Endothelial cell (in vitro differentiated cells): ENCODE measurements around the gene PATJ. TPM values are rescaled to one million over a fixed set of nuclear protein-coding genes. Genes with fewer than 3 reads are reported as not detected.
A peak's percentile ranks its signal among the peaks of the same experiment; 100 is the strongest.

Source experiments
- DNase-seq: peaks from one replicate; pipeline ENCODE4 v3.0.0; 2021; ENCODE audit warnings: low spot score
- H3K27ac Mint-ChIP-seq: one replicate; pipeline ENCODE4 v1.8.0; 2021; ENCODE audit warnings: mixed read lengths, inconsistent platforms; ENCODE audit not compliant: unreplicated experiment
- H3K27me3 Mint-ChIP-seq: one replicate; pipeline ENCODE4 v1.8.0; 2021; ENCODE audit warnings: mild to moderate bottlenecking, moderate library complexity, mixed read lengths, inconsistent platforms; ENCODE audit not compliant: unreplicated experiment
- H3K36me3 Mint-ChIP-seq: one replicate; pipeline ENCODE4 v1.8.0; 2021; ENCODE audit warnings: mild to moderate bottlenecking, low read depth, mixed read lengths, inconsistent platforms; ENCODE audit not compliant: unreplicated experiment
- H3K4me1 Mint-ChIP-seq: one replicate; pipeline ENCODE4 v1.8.0; 2021; ENCODE audit warnings: mild to moderate bottlenecking, mixed read lengths, inconsistent platforms; ENCODE audit not compliant: unreplicated experiment
- H3K4me3 Mint-ChIP-seq: one replicate; pipeline ENCODE4 v1.8.0; 2021; ENCODE audit warnings: mild to moderate bottlenecking, mixed read lengths, inconsistent platforms; ENCODE audit not compliant: unreplicated experiment
- H3K9me3 Mint-ChIP-seq: one replicate; pipeline ENCODE4 v1.8.0; 2021; ENCODE audit warnings: mixed read lengths, inconsistent platforms; ENCODE audit not compliant: unreplicated experiment
- CTCF ChIP-seq: fragments of 200-600 bp; sonication (generic); IDR thresholded peaks from one replicate; pipeline ENCODE4 v1.5.0; 2021; ENCODE audit warnings: antibody characterized with exemption; ENCODE audit not compliant: unreplicated experiment
- total RNA-seq: library from RNA; stranded (reverse); fragmentation: NEBNext Ultra II Directional; extraction: Animal tissue kit (Norgen Biotek cat#: 25700); gene quantifications from one replicate; pipeline ENCODE4 v1.2.1, GENCODE V29; 2021; ENCODE audit not compliant: unreplicated experiment

Gene PATJ
- total RNA-seq, 1 donor from 2014 or later, result 13.9 TPM

- Mint-ChIP-seq H3K4me3 (no peak overlapping the region), H3K4me1 (no peaks in the 10 kb centered on the region), H3K27me3 (peaks cover 3% of the 10 kb centered on the region), H3K27ac (no peak overlapping the region), H3K36me3 (no peaks in the 10 kb centered on the region), H3K9me3 (no peaks in the 10 kb centered on the region)
- DNase-seq, result no peak
- no peak for TF ChIP-seq CTCF
Measured at GRCh38 chr1:62076286-62076685, 334.0 kb downstream of the PATJ start.

- Mint-ChIP-seq H3K4me3 (no peak overlapping the region), H3K9me3 (no peaks in the 10 kb centered on the region), H3K27me3 (peaks cover 1% of the 10 kb centered on the region), H3K36me3 (no peaks in the 10 kb centered on the region), H3K27ac (no peak overlapping the region), H3K4me1 (no peaks in the 10 kb centered on the region)
- no peak for TF ChIP-seq CTCF
- no peak for DNase-seq
Measured at GRCh38 chr1:62077821-62078220, 335.5 kb downstream of the PATJ start.

GRCh38 chr1:62082456-62083363 lies 340.4 kb downstream of the PATJ start:
- H3K9me3 Mint-ChIP-seq, result no peaks in the 10 kb centered on the region
- no peak overlapping the region for H3K27ac Mint-ChIP-seq
- no peaks in the 10 kb centered on the region for H3K4me1 Mint-ChIP-seq
- H3K36me3 Mint-ChIP-seq, result no peaks in the 10 kb centered on the region
- no peak overlapping the region for H3K4me3 Mint-ChIP-seq
- peak; percentile 52 for DNase-seq
- no peaks in the 10 kb centered on the region for H3K27me3 Mint-ChIP-seq
- peak; percentile 79 for TF ChIP-seq CTCF

GRCh38 chr1:62084310-62084890 lies 342.1 kb downstream of the PATJ start:
- Mint-ChIP-seq H3K4me1 (no peaks in the 10 kb centered on the region), H3K4me3 (no peak overlapping the region), H3K27ac (no peak overlapping the region), H3K36me3 (no peaks in the 10 kb centered on the region), H3K27me3 (no peaks in the 10 kb centered on the region), H3K9me3 (no peaks in the 10 kb centered on the region)
- DNase-seq, result no peak
- TF ChIP-seq CTCF, result no peak

- DNase-seq, result no peak
- H3K4me3 Mint-ChIP-seq, result no peak overlapping the region
- no peaks in the 10 kb centered on the region for H3K27me3 Mint-ChIP-seq
- TF ChIP-seq CTCF, result no peak
- no peaks in the 10 kb centered on the region for H3K36me3 Mint-ChIP-seq
- H3K27ac Mint-ChIP-seq, result no peak overlapping the region
- H3K9me3 Mint-ChIP-seq, result no peaks in the 10 kb centered on the region
- no peaks in the 10 kb centered on the region for H3K4me1 Mint-ChIP-seq
Measured at GRCh38 chr1:62088439-62088838, 346.2 kb downstream of the PATJ start.
